Activated gamma-delta T cell treated with anti-CD3 and anti-CD28 coated beads, Interleukin-2, amount 50 U/mL, for 16 hours (primary cell): ENCODE results near the gene HIVEP1.
"Not testable (repeated sequence)": the region's sequence is repeated elsewhere in the genome, so short reads cannot be mapped to it uniquely, and the experiment has no call there.

Experiments used
- DNase-seq: peaks from one replicate; pipeline ENCODE4 v3.0.0-alpha.2; 2020; ENCODE audit warnings: low read depth

Gene HIVEP1

DNA sequence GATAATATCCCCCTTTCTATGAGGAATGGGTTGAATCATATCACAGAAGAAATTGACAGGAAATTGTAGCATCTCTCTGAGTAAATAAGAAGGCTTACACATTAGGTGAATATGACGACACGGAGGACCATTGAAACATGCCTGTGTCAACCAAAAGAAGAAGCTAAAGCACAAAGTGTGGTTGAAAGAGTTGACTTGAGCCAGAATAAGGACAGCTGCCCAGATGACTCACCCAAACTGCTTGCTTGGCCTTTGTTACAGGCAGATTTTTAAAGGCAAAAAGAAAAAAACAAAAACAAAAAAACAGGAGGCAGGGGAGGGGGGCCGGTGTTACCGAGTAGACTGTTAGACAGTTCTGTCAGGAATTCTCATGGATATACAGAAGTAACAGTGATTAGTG is 148.2 kb downstream of the HIVEP1 start:
- DNase-seq: no peak

- no peak for DNase-seq
Measured at GRCh38 chr6:12162213-12162612, 150.1 kb downstream of the HIVEP1 start.

DNA sequence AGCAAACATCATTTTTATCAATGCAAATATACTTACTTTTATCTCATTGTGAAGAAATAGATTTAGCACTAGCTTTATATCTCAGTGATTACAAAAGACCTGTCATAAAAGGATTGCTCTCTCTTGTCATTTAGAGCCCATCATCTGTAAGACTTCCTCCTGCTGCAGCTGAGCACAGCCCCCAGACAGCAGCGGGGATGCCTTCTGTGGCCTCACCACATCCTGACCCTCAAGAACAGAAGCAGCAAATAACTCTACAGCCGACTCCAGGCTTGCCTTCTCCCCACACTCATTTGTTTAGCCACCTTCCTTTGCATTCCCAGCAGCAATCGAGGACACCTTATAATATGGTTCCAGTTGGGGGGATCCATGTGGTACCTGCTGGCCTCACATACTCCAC is 151.0 kb downstream of the HIVEP1 start:
- DNase-seq: peak; percentile 13

- DNase-seq: no peak
Measured at GRCh38 chr6:12163744-12164507, 151.8 kb downstream of the HIVEP1 start.

- no peak for DNase-seq
Measured at GRCh38 chr6:12164508-12164770, 152.3 kb downstream of the HIVEP1 start.

- DNase-seq: no peak
Measured at GRCh38 chr6:12165297-12165696, 153.2 kb downstream of the HIVEP1 start.

DNA sequence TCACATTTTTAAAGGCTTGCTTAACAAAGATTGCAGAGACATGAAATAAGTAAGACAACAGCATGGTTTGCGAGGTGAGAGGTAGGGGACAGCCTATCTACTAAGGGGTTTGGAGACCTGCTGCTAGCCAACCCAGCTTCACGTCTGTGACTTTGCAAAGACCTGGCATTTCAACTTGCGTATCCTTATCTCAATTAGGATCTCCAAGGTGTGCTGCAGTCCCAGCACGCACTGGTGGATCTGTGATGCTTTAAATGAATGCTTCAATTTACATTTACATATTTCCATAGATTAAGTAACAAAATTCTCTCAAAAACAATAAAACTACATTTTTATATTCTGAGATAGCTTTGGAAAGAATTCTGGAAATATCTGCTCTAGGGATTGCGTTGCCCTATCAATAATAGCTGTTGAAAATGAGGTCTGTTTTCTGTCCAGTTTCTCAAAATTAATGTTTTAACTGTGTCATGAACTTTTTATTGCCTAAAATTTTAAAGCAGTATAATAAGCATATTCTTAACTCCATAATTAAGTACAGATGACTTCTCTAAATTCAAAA is 153.7 kb downstream of the HIVEP1 start:
- DNase-seq: no peak

DNA sequence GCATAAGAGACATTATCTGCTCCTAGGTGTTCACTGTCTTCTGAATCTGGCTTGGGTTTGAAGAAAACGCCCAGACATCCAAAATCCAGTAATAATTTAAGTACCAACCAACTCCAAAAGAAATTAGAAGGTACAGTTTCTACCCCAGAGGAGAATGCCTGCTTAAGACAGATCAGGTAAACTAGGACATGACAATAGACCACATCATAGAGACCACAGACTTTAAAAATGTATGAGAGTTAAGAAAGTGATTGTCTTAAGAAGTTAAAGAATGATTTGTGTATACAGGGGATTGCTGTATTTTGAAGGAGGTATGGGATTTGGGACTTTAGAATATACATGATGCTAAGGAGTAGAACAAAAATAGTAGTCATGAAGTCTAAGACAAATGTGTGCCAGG is 157.3 kb downstream of the HIVEP1 start:
- no peak for DNase-seq

DNA sequence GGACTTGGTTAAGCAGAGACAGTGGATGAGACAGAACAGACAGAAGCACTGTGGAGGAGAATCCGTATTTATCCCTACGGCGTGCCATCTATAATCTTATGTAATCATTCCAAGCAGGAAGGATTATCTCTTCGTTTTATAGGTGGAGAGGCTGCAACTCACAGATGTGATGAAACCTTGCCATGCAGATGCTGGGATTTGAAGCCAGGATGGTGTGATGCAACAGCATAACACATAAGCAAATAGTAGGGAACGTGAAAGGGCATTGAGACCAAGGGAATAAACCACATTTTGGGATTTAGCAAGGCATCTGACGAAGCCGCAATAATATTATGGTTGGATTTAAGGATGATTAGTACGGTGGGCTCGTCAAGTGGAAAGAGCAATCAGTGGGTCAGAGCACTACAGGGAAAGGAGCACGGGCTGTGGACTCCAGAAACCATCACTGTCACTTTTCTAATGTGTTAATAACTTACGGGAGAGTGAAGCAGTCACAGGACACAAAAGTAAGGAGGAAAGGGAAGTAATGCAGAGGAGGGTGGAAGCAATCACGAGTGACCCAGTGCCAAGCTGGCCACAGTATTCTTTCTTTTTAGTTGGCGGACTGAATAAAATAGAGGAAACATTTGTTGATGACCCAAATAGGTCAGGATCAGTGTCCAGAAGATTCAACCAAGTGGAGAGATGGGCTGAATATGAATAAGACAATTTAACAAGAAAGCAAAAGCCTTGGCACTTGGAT is 158.4 kb downstream of the HIVEP1 start:
- DNase-seq: no peak

GRCh38 chr6:12171717-12172116 is 159.6 kb downstream of the HIVEP1 start:
- no peak for DNase-seq

GRCh38 chr6:12172572-12172971 is 160.5 kb downstream of the HIVEP1 start:
- DNase-seq: no peak

DNA sequence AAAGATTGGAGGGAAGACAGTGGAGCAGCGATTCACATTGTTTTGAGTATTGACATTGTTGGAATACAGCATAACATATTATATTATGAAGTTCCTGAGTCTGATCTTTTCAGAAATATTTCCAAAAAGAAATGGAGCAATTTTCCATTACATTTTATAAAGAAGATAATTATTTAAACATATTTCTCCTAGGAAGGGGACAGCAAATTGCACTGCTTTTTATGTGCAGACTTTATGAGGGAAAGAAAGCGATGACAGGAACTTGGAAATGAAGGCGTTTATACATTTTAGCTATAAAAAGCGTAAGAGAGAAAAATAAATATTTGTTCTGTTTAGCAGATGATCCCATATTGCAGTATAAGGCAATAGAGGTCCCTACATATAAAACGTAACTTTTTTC is 161.1 kb downstream of the HIVEP1 start:
- DNase-seq: no peak

GRCh38 chr6:12173661-12174060 is 161.5 kb downstream of the HIVEP1 start:
- no peak for DNase-seq

DNA sequence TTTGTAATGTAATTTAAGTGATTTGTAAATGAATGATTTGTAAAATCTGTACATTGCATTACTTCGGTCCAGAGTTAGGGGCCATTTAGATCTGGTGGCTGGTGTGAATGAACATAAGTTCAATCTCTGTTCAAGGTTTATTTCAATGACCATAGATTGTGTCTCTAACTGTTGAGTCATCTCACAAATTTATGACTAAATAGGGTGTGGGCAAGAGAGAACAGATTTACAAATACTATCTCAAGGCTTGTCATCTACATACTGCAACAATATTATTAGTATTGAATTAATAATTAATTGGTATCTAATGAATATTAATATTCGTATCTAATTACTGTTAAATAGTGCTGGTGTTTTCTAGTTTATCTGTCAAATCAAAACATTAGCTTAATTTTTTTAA is 162.8 kb downstream of the HIVEP1 start:
- no peak for DNase-seq

DNA sequence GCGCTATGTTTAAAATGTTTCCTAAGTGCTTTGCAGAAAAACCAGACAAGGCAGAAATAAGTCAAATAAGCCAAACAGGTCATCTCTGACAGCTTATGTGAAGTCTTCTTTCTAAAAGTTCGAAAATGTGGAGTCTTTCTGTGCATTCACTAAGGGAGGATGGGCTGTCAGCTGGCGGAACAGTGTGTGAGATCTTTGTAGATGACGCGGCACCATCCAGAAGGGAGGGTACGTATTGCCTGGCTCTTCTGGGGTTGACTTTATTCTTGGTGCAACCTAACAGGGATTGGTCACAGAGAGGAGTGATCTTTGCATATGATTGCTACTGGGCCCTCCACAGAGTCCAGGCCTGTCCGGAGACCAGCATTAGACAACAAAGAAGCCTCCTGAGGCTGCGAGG is 163.5 kb downstream of the HIVEP1 start:
- DNase-seq: no peak

GRCh38 chr6:12176782-12177181 is 164.7 kb downstream of the HIVEP1 start:
- DNase-seq: not testable (repeated sequence)

GRCh38 chr6:12178521-12178920 is 166.4 kb downstream of the HIVEP1 start:
- DNase-seq: no peak

GRCh38 chr6:12181481-12181880 is 169.4 kb downstream of the HIVEP1 start:
- no peak for DNase-seq

GRCh38 chr6:12182676-12183075 is 170.6 kb downstream of the HIVEP1 start:
- DNase-seq: no peak

DNA sequence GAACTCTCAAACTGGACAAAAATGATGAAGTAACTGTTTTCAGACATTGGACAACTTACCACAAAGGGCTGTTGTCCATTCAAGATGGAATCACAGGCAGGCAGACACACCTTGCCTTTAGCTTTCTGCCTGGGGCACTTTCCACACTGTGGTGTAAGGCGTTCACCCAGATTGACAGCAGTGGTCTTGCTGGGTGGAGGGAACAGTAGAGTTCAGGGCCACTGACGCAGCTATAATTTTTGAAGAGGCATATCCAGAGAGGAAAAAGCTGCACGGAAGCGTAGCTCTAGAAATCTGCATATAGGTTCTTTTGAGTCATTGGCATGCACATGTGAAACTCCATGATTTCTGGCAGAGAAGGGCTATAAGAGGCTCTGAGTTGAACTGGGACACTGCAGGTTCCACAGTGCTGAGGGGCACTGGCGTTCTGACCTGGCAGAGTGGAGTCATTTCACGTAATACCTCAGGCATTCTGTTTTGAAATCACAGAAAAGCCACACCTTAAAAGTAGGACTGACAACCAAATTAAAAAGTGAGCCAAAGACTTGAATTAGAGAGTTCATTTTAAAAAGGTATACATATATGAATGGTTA is 173.1 kb downstream of the HIVEP1 start:
- no peak for DNase-seq

GRCh38 chr6:12186528-12186927 is 174.4 kb downstream of the HIVEP1 start:
- no peak for DNase-seq

DNA sequence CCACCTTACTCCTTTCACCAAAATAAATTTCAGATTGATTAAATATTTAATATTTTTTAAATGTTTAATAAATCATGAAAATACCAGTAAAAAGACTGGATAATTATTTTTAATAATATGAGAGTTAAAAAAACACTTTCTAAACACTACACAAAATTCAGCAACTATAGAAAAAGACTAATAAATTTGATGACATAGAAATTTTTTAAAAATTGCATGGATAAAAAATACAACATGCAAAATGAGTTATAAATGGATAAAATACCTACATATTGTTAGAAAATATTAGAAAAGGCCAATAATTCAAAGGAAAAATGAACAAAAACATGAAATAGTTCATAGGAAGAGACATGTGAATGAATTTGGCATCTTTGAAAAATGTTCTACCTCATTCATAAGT is 177.0 kb downstream of the HIVEP1 start:
- no peak for DNase-seq

GRCh38 chr6:12189661-12190060 is 177.5 kb downstream of the HIVEP1 start:
- DNase-seq: no peak
